Inferior parietal cortex (tissue), 1 donor: ENCODE data around the gene NDST1.

Experiments used
- DNase-seq: peaks from one replicate; pipeline ENCODE4 v3.0.0-alpha.2; 2016; ENCODE audit errors: extremely low spot score

The NDST1 gene

GRCh38 chr5:150544611-150545219 lies 36.8 kb downstream of the NDST1 start:
- peak; percentile 75 for DNase-seq

GRCh38 chr5:150545246-150545645 lies 37.3 kb downstream of the NDST1 start:
- DNase-seq = no peak

- no peak for DNase-seq
These were observed 40.2 kb downstream of the NDST1 start for GRCh38 chr5:150548123-150548522.

- no peak for DNase-seq
These were observed 41.8 kb downstream of the NDST1 start for GRCh38 chr5:150549735-150550134.

GRCh38 chr5:150550286-150550685 lies 42.4 kb downstream of the NDST1 start:
- DNase-seq = no peak

GRCh38 chr5:150551066-150551465 lies 43.1 kb downstream of the NDST1 start:
- DNase-seq = no peak

GRCh38 chr5:150553402-150553801 lies 45.5 kb downstream of the NDST1 start:
- DNase-seq = no peak

- no peak for DNase-seq
These were observed 46.0 kb downstream of the NDST1 start for GRCh38 chr5:150553911-150554310.

GRCh38 chr5:150554857-150555256 lies 46.9 kb downstream of the NDST1 start:
- no peak for DNase-seq

GRCh38 chr5:150556106-150556505 lies 48.2 kb downstream of the NDST1 start:
- DNase-seq = no peak

GRCh38 chr5:150556859-150557508 lies 49.1 kb downstream of the NDST1 start:
- no peak for DNase-seq

- DNase-seq = no peak
These were observed 49.6 kb downstream of the NDST1 start for GRCh38 chr5:150557509-150557872.

- DNase-seq = no peak
These were observed 50.2 kb downstream of the NDST1 start for GRCh38 chr5:150558088-150558621.

- no peak for DNase-seq
These were observed 51.2 kb downstream of the NDST1 start for GRCh38 chr5:150559088-150559487.

GRCh38 chr5:150559701-150560100 lies 51.8 kb downstream of the NDST1 start:
- DNase-seq = no peak

- peak; percentile 98 for DNase-seq
These were observed 52.7 kb downstream of the NDST1 start for GRCh38 chr5:150560401-150561191.

- no peak for DNase-seq
These were observed 53.2 kb downstream of the NDST1 start for GRCh38 chr5:150561192-150561512.

- no peak for DNase-seq
These were observed 53.8 kb downstream of the NDST1 start for GRCh38 chr5:150561571-150562275.

GRCh38 chr5:150562832-150563231 lies 54.9 kb downstream of the NDST1 start:
- DNase-seq = peak; percentile 53

- DNase-seq = no peak
These were observed 57.9 kb downstream of the NDST1 start for GRCh38 chr5:150565868-150566267.

- no peak for DNase-seq
These were observed 59.2 kb downstream of the NDST1 start for GRCh38 chr5:150567031-150567717.

- no peak for DNase-seq
These were observed 60.7 kb downstream of the NDST1 start for GRCh38 chr5:150568663-150569062.
